Measurements from ENCODE around the gene SORBS1.
A peak's percentile ranks its signal among the peaks of the same experiment; 100 is the strongest.

SORBS1 gene

DNA sequence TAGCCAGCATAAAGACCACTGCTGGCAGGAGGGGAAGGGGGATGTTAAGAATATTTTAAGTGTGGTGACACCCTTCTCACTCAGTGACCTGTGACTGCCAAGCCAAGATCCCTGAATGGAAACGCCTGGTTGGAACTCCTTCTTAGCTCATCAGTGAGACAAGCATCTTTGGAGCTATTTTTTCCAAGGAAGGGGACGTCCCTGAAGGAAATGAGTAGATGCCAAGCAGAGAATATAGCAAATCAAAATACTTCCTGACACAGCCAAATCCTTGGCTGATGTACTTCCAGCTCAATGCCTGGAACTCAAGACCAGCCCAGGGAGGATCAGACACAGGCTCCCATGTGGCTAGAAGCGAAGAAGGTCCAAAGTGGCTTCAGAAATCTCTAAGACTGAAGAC lies 82.2 kb downstream of the SORBS1 start:
- H3K36me3 ChIP-seq (ENCODE audit: control insufficient read depth in 1 of 2, insufficient read depth in 2 of 2, low read length in 2 of 2) = no peaks in the 10 kb centered on the region
- no peak overlapping the region for H3K4me3 ChIP-seq (ENCODE audit: low read depth in 1 of 2, low read length in 2 of 2)
- peaks cover 29 to 61% of the 10 kb centered on the region in 2 donors for H3K4me1 ChIP-seq (ENCODE audit: control insufficient read depth in 1 of 2, insufficient read depth in 2 of 2, low read length in 2 of 2)
- H3K9me3 ChIP-seq (ENCODE audit: control insufficient read depth in 1 of 2, low read length in 2 of 2) = no peaks in the 10 kb centered on the region
- H3K9ac ChIP-seq (ENCODE audit: low read depth in 1 of 2, low read length in 2 of 2) = no peak overlapping the region
- peak overlapping the region; percentile 44 for H3K27ac ChIP-seq (ENCODE audit: low read depth, low read length)
- no peaks in the 10 kb centered on the region for H3K27me3 ChIP-seq (ENCODE audit: control insufficient read depth in 1 of 2, insufficient read depth in 2 of 2, low read length in 2 of 2)

DNA sequence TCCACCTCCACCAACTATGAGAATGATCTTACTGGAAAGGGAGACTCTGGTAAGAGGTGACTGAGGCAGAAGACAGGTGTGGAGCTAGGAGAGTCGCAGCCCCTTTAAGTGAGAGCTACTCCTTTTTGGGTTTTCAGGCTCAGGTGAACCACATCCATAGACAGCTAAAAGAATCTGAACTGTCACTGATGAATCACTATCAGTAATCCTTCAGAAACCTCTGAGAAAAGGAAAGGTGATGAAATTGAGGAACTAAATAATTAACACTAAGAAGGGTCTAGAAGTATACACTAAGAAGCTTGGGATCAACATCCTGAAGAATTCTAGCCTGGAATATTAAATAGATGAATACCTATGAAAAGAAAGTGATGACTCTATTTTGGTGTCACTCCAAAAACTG lies 83.0 kb downstream of the SORBS1 start:
- H3K4me1 ChIP-seq (ENCODE audit: control insufficient read depth in 1 of 2, insufficient read depth in 2 of 2, low read length in 2 of 2) = peaks cover 29 to 64% of the 10 kb centered on the region in 2 donors
- H3K9ac ChIP-seq (ENCODE audit: low read depth in 1 of 2, low read length in 2 of 2) = no peak overlapping the region
- no peaks in the 10 kb centered on the region for H3K36me3 ChIP-seq (ENCODE audit: control insufficient read depth in 1 of 2, insufficient read depth in 2 of 2, low read length in 2 of 2)
- no peak overlapping the region for H3K4me3 ChIP-seq (ENCODE audit: low read depth in 1 of 2, low read length in 2 of 2)
- no peaks in the 10 kb centered on the region for H3K9me3 ChIP-seq (ENCODE audit: control insufficient read depth in 1 of 2, low read length in 2 of 2)
- H3K27me3 ChIP-seq (ENCODE audit: control insufficient read depth in 1 of 2, insufficient read depth in 2 of 2, low read length in 2 of 2) = no peaks in the 10 kb centered on the region
- H3K27ac ChIP-seq (ENCODE audit: low read depth, low read length) = no peak overlapping the region

DNA sequence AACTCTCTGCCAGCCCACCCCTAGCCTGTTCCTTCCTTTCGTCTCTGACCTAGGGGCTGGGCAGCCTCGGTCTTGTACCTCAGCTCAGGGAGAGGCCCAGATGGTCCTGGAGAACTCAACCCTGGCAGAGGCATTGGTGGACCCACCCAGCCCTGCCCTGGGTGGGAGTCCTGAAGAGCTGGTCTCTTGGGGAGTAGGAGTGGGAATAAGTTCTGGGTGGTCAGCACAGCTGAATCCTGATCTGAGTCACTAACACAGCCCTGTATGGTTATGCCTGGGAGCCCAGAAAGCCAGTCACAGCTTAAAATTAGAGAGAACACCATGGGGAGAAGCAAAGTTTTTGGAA lies 84.0 kb downstream of the SORBS1 start:
- peaks cover 29 to 64% of the 10 kb centered on the region in 2 donors for H3K4me1 ChIP-seq (ENCODE audit: control insufficient read depth in 1 of 2, insufficient read depth in 2 of 2, low read length in 2 of 2)
- H3K27ac ChIP-seq (ENCODE audit: low read depth, low read length) = no peak overlapping the region
- H3K4me3 ChIP-seq (ENCODE audit: low read depth in 1 of 2, low read length in 2 of 2) = no peak overlapping the region

DNA sequence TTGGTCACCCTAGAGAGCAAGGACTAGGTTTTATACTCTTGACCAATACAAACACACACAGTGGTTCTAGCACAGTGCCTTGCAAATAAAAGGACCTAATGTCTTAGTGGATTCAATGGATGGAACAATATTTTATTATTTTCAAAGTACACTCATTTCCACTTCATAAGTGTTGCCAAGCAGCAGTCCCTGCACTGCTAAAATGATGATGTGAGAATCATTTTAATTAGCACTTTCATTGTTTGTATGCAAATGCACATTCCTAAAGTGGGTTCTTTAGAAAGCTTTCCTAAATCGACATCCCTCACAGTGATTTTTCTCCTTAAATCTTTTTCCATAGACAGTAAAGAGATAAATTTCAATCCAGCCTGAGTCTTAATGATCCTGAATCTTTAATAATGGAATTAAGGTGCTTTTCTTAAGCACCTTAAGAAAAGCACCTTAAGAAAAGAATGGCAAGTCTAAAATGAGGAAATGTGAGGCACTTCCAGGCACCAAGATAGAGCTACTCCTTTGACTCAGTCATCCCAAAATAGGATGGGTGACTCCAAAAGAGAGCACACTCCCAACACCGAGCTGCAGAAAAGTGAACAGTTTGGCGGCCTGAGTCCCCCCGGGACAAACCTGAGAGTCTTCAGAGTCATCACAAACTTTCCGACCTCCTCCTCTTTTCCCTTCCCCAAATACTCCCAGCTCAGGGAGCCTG lies 84.5 kb downstream of the SORBS1 start:
- H3K4me1 ChIP-seq (ENCODE audit: control insufficient read depth in 1 of 2, insufficient read depth in 2 of 2, low read length in 2 of 2) = peaks cover 29 to 63% of the 10 kb centered on the region in 2 donors
- peak overlapping the region in 1 of 2 donors; percentile 28 for H3K9ac ChIP-seq (ENCODE audit: low read depth in 1 of 2, low read length in 2 of 2)

More for the DNA sequence above, 84.0 kb downstream of the SORBS1 start:
- Histone ChIP-seq H3K27me3 (ENCODE audit: control insufficient read depth in 1 of 2, insufficient read depth in 2 of 2, low read length in 2 of 2) (no peaks in the 10 kb centered on the region), H3K9ac (ENCODE audit: low read depth in 1 of 2, low read length in 2 of 2) (no peak overlapping the region), H3K36me3 (ENCODE audit: control insufficient read depth in 1 of 2, insufficient read depth in 2 of 2, low read length in 2 of 2) (no peaks in the 10 kb centered on the region), H3K9me3 (ENCODE audit: control insufficient read depth in 1 of 2, low read length in 2 of 2) (no peaks in the 10 kb centered on the region)

DNA sequence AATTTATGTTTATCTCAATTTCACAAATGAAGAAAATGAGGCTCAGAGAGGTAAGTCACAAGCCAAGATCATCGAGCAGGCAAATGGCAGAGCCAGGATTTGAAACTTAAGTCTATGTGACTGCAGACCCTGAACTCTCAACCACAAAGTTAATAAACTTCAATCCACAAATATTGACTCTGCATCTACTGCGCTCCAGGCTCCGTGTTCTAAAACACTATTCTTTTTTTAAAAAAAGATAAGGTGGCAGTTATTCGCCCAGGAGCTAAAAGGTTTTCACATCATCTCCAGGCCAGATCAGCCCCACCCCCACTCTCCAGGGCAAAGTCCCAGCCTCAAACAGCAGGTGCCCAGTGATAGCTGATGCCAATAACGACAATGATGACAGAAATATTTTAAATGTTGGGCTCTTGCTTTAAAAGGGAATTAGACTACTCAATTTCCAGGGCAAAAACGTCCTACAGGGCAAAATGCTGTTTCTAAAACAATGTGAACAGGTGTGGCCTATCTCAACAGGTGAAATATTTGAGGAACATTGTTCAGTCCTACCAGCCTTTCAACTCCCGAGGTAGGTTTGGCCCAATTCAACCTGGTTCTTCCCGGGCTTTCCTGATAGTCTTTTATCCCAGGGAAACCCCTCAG lies 85.2 kb downstream of the SORBS1 start:
- Histone ChIP-seq H3K4me3 (ENCODE audit: low read depth in 1 of 2, low read length in 2 of 2) (peak overlapping the region in 1 of 2 donors; percentile 6), H3K36me3 (ENCODE audit: control insufficient read depth in 1 of 2, insufficient read depth in 2 of 2, low read length in 2 of 2) (no peaks in the 10 kb centered on the region), H3K27me3 (ENCODE audit: control insufficient read depth in 1 of 2, insufficient read depth in 2 of 2, low read length in 2 of 2) (no peaks in the 10 kb centered on the region), H3K27ac (ENCODE audit: low read depth, low read length) (peak overlapping the region; percentile 49), H3K9ac (ENCODE audit: low read depth in 1 of 2, low read length in 2 of 2) (peak overlapping the region in 1 of 2 donors; percentile 28), H3K9me3 (ENCODE audit: control insufficient read depth in 1 of 2, low read length in 2 of 2) (no peaks in the 10 kb centered on the region), H3K4me1 (ENCODE audit: control insufficient read depth in 1 of 2, insufficient read depth in 2 of 2, low read length in 2 of 2) (peaks cover 27 to 58% of the 10 kb centered on the region in 2 donors)

More for the DNA sequence above, 84.5 kb downstream of the SORBS1 start:
- H3K27me3 ChIP-seq (ENCODE audit: control insufficient read depth in 1 of 2, insufficient read depth in 2 of 2, low read length in 2 of 2) = no peaks in the 10 kb centered on the region
- H3K4me3 ChIP-seq (ENCODE audit: low read depth in 1 of 2, low read length in 2 of 2) = peak overlapping the region in 1 of 2 donors; percentile 11
- H3K36me3 ChIP-seq (ENCODE audit: control insufficient read depth in 1 of 2, insufficient read depth in 2 of 2, low read length in 2 of 2) = no peaks in the 10 kb centered on the region
- peak overlapping the region; percentile 49 for H3K27ac ChIP-seq (ENCODE audit: low read depth, low read length)
- H3K9me3 ChIP-seq (ENCODE audit: control insufficient read depth in 1 of 2, low read length in 2 of 2) = no peaks in the 10 kb centered on the region

DNA sequence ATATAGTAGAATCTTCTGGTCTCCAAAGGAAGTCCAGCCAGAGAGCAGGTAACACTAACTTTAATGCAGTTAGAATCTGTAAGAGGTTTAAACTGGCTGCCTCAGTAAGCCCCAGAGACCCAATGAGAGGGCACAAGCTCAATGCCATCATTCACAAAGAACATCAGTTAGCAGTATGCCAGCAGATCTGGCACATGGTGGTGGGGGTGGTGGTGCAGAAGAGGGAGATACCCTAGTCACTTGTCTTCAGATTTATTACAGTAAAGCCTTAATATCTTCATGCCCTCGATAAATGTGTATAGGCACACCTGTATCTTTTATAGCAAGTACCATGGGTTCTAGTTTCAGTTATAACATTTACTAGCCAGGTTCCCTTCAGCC lies 86.2 kb downstream of the SORBS1 start:
- Histone ChIP-seq H3K9ac (ENCODE audit: low read depth in 1 of 2, low read length in 2 of 2) (no peak overlapping the region), H3K27me3 (ENCODE audit: control insufficient read depth in 1 of 2, insufficient read depth in 2 of 2, low read length in 2 of 2) (no peaks in the 10 kb centered on the region), H3K4me3 (ENCODE audit: low read depth in 1 of 2, low read length in 2 of 2) (no peak overlapping the region), H3K36me3 (ENCODE audit: control insufficient read depth in 1 of 2, insufficient read depth in 2 of 2, low read length in 2 of 2) (no peaks in the 10 kb centered on the region), H3K4me1 (ENCODE audit: control insufficient read depth in 1 of 2, insufficient read depth in 2 of 2, low read length in 2 of 2) (peaks cover 18 to 53% of the 10 kb centered on the region in 2 donors), H3K9me3 (ENCODE audit: control insufficient read depth in 1 of 2, low read length in 2 of 2) (no peaks in the 10 kb centered on the region), H3K27ac (ENCODE audit: low read depth, low read length) (no peak overlapping the region)

DNA sequence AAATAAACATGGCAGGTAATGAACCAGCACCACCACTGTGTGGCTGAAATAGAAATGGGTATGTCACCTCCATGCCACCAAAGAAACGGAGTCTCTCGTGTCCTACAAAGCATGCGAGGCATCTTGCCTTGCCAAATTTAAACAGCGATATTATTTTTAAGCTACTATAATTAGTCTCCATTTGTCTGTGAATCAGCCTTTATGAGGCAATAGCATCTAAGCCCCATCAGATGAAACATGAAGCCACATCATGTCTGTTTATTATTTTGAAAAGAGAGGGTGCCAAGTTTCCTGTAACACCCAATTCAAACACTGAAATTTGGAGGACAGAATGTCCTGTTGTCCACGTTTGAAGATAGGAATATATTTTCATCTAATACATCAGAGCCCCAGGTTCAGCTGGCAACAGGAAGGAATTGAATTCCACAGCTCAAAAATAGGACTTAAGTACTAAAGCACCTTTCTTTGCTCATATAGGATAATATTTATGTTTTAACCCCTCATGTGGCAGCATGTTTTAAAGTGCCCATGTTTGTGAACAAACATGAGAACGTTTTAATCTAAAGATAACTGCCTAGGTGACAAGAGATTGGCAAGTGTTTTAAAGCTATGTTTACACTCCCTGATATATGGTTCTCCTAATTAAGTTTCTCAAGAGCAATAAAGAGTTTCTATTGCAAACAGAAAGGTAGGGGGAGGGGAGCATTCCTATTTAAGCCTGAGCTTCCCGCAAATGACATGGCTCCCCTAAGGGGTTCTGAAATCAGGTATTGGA lies 86.8 kb downstream of the SORBS1 start:
- H3K4me3 ChIP-seq (ENCODE audit: low read depth in 1 of 2, low read length in 2 of 2) = no peak overlapping the region
- H3K36me3 ChIP-seq (ENCODE audit: control insufficient read depth in 1 of 2, insufficient read depth in 2 of 2, low read length in 2 of 2) = no peaks in the 10 kb centered on the region
- no peaks in the 10 kb centered on the region for H3K27me3 ChIP-seq (ENCODE audit: control insufficient read depth in 1 of 2, insufficient read depth in 2 of 2, low read length in 2 of 2)
- H3K9me3 ChIP-seq (ENCODE audit: control insufficient read depth in 1 of 2, low read length in 2 of 2) = no peaks in the 10 kb centered on the region
- peaks cover 17 to 53% of the 10 kb centered on the region in 2 donors for H3K4me1 ChIP-seq (ENCODE audit: control insufficient read depth in 1 of 2, insufficient read depth in 2 of 2, low read length in 2 of 2)
- H3K9ac ChIP-seq (ENCODE audit: low read depth in 1 of 2, low read length in 2 of 2) = no peak overlapping the region
- H3K27ac ChIP-seq (ENCODE audit: low read depth, low read length) = no peak overlapping the region

DNA sequence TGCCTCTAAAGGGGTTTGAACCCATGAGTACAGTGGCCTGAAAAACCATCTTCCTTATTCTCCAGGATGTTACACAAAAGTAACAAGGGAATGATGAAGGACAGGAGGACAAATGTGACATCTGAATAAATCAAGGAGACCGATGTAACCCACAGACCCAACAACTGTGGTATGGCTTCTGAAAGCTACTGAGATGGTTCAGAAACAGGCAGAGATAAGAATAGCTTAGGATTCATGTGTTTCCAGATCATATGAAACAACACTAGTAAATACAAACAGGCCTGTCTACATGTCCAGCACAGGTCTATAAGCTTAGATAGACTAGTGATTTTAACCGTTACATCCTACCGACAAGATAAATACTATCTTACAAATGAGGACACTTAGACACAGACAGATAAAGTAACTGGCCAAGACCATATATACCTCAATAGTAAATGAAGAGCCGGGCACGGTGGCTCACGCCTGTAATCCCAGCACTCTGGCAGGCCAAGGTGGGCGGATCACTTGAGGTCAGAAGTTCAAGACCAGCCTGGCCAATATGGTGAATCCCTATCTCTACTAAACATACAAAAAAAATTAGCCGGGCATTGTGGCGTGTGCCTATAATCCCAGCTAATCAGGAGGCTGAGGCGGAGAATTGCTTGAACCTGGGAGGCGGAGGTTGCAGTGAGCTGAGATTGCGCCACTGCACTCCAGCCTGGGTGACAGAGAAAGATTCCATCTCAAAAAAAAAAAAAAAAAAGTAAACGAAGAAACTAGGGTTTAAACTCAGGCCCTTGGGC lies 88.7 kb downstream of the SORBS1 start:
- peaks cover 17 to 54% of the 10 kb centered on the region in 2 donors for H3K4me1 ChIP-seq (ENCODE audit: control insufficient read depth in 1 of 2, insufficient read depth in 2 of 2, low read length in 2 of 2)
- no peaks in the 10 kb centered on the region for H3K9me3 ChIP-seq (ENCODE audit: control insufficient read depth in 1 of 2, low read length in 2 of 2)
- H3K27ac ChIP-seq (ENCODE audit: low read depth, low read length) = no peak overlapping the region
- no peak overlapping the region for H3K9ac ChIP-seq (ENCODE audit: low read depth in 1 of 2, low read length in 2 of 2)
- no peak overlapping the region for H3K4me3 ChIP-seq (ENCODE audit: low read depth in 1 of 2, low read length in 2 of 2)
- H3K36me3 ChIP-seq (ENCODE audit: control insufficient read depth in 1 of 2, insufficient read depth in 2 of 2, low read length in 2 of 2) = no peaks in the 10 kb centered on the region
- no peaks in the 10 kb centered on the region for H3K27me3 ChIP-seq (ENCODE audit: control insufficient read depth in 1 of 2, insufficient read depth in 2 of 2, low read length in 2 of 2)

DNA sequence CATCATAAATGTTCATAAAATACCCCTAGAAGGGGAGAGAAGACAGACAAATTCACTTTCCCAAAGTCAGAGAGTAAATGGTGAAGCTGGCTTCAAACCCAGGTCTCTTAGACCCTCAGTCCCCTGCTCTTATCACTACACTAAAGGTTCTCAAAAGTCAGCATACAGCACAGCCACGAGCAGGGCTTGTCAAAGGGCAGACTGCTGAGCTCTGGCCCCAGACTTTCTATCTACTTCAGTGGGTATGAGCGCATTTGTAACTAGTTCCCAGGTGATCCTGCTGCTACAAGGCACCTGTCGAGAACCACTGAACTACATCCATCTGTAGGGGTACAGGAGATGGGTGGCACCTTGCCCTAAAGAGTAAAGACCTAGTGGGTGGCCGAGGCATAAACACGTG lies 91.5 kb downstream of the SORBS1 start:
- Histone ChIP-seq H3K4me1 (ENCODE audit: control insufficient read depth in 1 of 2, insufficient read depth in 2 of 2, low read length in 2 of 2) (peaks cover 3 to 38% of the 10 kb centered on the region in 2 donors), H3K27ac (ENCODE audit: low read depth, low read length) (no peak overlapping the region)

More for the DNA sequence above, 91.5 kb downstream of the SORBS1 start:
- H3K27me3 ChIP-seq (ENCODE audit: control insufficient read depth in 1 of 2, insufficient read depth in 2 of 2, low read length in 2 of 2) = no peaks in the 10 kb centered on the region
- H3K36me3 ChIP-seq (ENCODE audit: control insufficient read depth in 1 of 2, insufficient read depth in 2 of 2, low read length in 2 of 2) = no peaks in the 10 kb centered on the region
- no peak overlapping the region for H3K4me3 ChIP-seq (ENCODE audit: low read depth in 1 of 2, low read length in 2 of 2)
- H3K9me3 ChIP-seq (ENCODE audit: control insufficient read depth in 1 of 2, low read length in 2 of 2) = no peaks in the 10 kb centered on the region
- H3K9ac ChIP-seq (ENCODE audit: low read depth in 1 of 2, low read length in 2 of 2) = no peak overlapping the region
